IgD-negative memory B cell (primary cell): ENCODE data around the gene CAPG. TPM values are rescaled to one million over a fixed set of nuclear protein-coding genes. Genes with fewer than 3 reads are reported as not detected.

Experiments used
- H3K27ac Mint-ChIP-seq, 3 donors: one replicate each; pipeline ENCODE4 v1.8.0; 2020 to 2022; ENCODE audit warnings: mild to moderate bottlenecking in 3 of 3, mixed read lengths in 3 of 3, moderate library complexity in 1 of 3
- H3K27me3 Mint-ChIP-seq: one replicate; pipeline ENCODE4 v1.8.0; 2021; ENCODE audit warnings: mixed read lengths
- H3K36me3 Mint-ChIP-seq: one replicate; pipeline ENCODE4 v1.8.0; 2020; ENCODE audit warnings: mild to moderate bottlenecking, mixed read lengths
- H3K4me1 Mint-ChIP-seq, 3 donors: one replicate each; pipeline ENCODE4 v1.8.0; 2020 to 2022; ENCODE audit warnings: mixed read lengths in 3 of 3, mild to moderate bottlenecking in 1 of 3
- H3K4me3 Mint-ChIP-seq, 4 donors: one replicate each; pipeline ENCODE4 v1.8.0; 2020 to 2022; ENCODE audit warnings: mild to moderate bottlenecking in 4 of 4, mixed read lengths in 4 of 4, moderate library complexity in 3 of 4
- H3K9me3 Mint-ChIP-seq, 3 donors: one replicate each; pipeline ENCODE4 v1.8.0; 2020 to 2021; ENCODE audit warnings: mixed read lengths in 3 of 3, mild to moderate bottlenecking in 1 of 3
- polyA plus RNA-seq: library from polyadenylated mRNA; unstranded; fragments of 300-500 nt; fragmentation: Illumina TruSeq; gene quantifications from one replicate; pipeline ENCODE4 v1.2.3, GENCODE V29; 2021

Gene CAPG
- 542 TPM for polyA plus RNA-seq

- peak within 1 kb of the TSS; percentile 85 to 95 (median 94) for H3K27ac Mint-ChIP-seq
- H3K36me3 Mint-ChIP-seq: peaks cover 2% of the 10 kb centered on the region
- H3K4me3 Mint-ChIP-seq: peak within 1 kb of the TSS; percentile 87 to 95 (median 92)
- H3K9me3 Mint-ChIP-seq: no peaks in the 10 kb centered on the region
- H3K27me3 Mint-ChIP-seq: no peaks in the 10 kb centered on the region
- peaks cover 34 to 47% (median 36%) of the 10 kb centered on the region in 3 donors for H3K4me1 Mint-ChIP-seq
Observed at GRCh38 chr2:85409845-85410583, at the start of gene CAPG. Gene CAPG (minus strand): TSS chr2:85410366. CDS start chr2:85402145, 8,221 bp downstream.

- H3K4me3 Mint-ChIP-seq: no peak overlapping the region
- H3K9me3 Mint-ChIP-seq: peaks cover 0 to 2% (median 0%) of the 10 kb centered on the region in 3 donors
- H3K27me3 Mint-ChIP-seq: no peaks in the 10 kb centered on the region
- H3K36me3 Mint-ChIP-seq: peaks cover 3% of the 10 kb centered on the region
- H3K27ac Mint-ChIP-seq: no peak overlapping the region
- no peaks in the 10 kb centered on the region for H3K4me1 Mint-ChIP-seq
Observed at GRCh38 chr2:85459771-85460170, 49.6 kb upstream of the CAPG start.

GRCh38 chr2:85458601-85459563 is 48.7 kb upstream of the CAPG start:
- Mint-ChIP-seq H3K9me3 (peaks cover 0 to 3% (median 0%) of the 10 kb centered on the region in 3 donors), H3K27me3 (no peaks in the 10 kb centered on the region), H3K36me3 (peaks cover 3% of the 10 kb centered on the region), H3K4me3 (no peak overlapping the region), H3K4me1 (no peaks in the 10 kb centered on the region), H3K27ac (no peak overlapping the region)

- H3K27ac Mint-ChIP-seq: no peak overlapping the region
- peaks cover 0 to 3% (median 0%) of the 10 kb centered on the region in 3 donors for H3K9me3 Mint-ChIP-seq
- H3K4me1 Mint-ChIP-seq: no peaks in the 10 kb centered on the region
- no peaks in the 10 kb centered on the region for H3K27me3 Mint-ChIP-seq
- H3K4me3 Mint-ChIP-seq: no peak overlapping the region
- H3K36me3 Mint-ChIP-seq: peaks cover 3% of the 10 kb centered on the region
Observed at GRCh38 chr2:85457877-85458316, 47.7 kb upstream of the CAPG start.

- Mint-ChIP-seq H3K27me3 (no peaks in the 10 kb centered on the region), H3K4me1 (no peaks in the 10 kb centered on the region), H3K27ac (no peak overlapping the region)
Observed at GRCh38 chr2:85457043-85457442, 46.9 kb upstream of the CAPG start.

GRCh38 chr2:85455552-85456090 is 45.5 kb upstream of the CAPG start:
- no peak overlapping the region for H3K27ac Mint-ChIP-seq
- H3K36me3 Mint-ChIP-seq: peaks cover 3% of the 10 kb centered on the region
- no peak overlapping the region for H3K4me3 Mint-ChIP-seq
- H3K9me3 Mint-ChIP-seq: peaks cover 0 to 3% (median 0%) of the 10 kb centered on the region in 3 donors
- no peaks in the 10 kb centered on the region for H3K27me3 Mint-ChIP-seq
- H3K4me1 Mint-ChIP-seq: no peaks in the 10 kb centered on the region

More at GRCh38 chr2:85457043-85457442, 46.9 kb upstream of the CAPG start:
- H3K36me3 Mint-ChIP-seq: peaks cover 3% of the 10 kb centered on the region
- peaks cover 0 to 3% (median 0%) of the 10 kb centered on the region in 3 donors for H3K9me3 Mint-ChIP-seq
- no peak overlapping the region for H3K4me3 Mint-ChIP-seq

- Mint-ChIP-seq H3K36me3 (peaks cover 3% of the 10 kb centered on the region), H3K4me3 (no peak overlapping the region), H3K27me3 (peaks cover 2% of the 10 kb centered on the region), H3K27ac (no peak overlapping the region), H3K4me1 (peaks cover 0 to 2% (median 0%) of the 10 kb centered on the region in 3 donors), H3K9me3 (peaks cover 0 to 3% (median 0%) of the 10 kb centered on the region in 3 donors)
Observed at GRCh38 chr2:85453571-85453970, 43.4 kb upstream of the CAPG start.

GRCh38 chr2:85452237-85452636 is 42.1 kb upstream of the CAPG start:
- Mint-ChIP-seq H3K4me1 (peaks cover 0 to 2% (median 0%) of the 10 kb centered on the region in 3 donors), H3K27me3 (peaks cover 2% of the 10 kb centered on the region), H3K36me3 (peaks cover 3% of the 10 kb centered on the region), H3K27ac (no peak overlapping the region), H3K9me3 (peaks cover 0 to 3% (median 0%) of the 10 kb centered on the region in 3 donors), H3K4me3 (no peak overlapping the region)

GRCh38 chr2:85449214-85449588 is 39.0 kb upstream of the CAPG start:
- Mint-ChIP-seq H3K4me1 (peaks cover 0 to 2% (median 0%) of the 10 kb centered on the region in 3 donors), H3K27me3 (peaks cover 2% of the 10 kb centered on the region), H3K36me3 (no peaks in the 10 kb centered on the region), H3K4me3 (no peak overlapping the region), H3K9me3 (no peaks in the 10 kb centered on the region), H3K27ac (no peak overlapping the region)

GRCh38 chr2:85448461-85449213 is 38.5 kb upstream of the CAPG start:
- Mint-ChIP-seq H3K36me3 (no peaks in the 10 kb centered on the region), H3K27me3 (peaks cover 2% of the 10 kb centered on the region), H3K9me3 (no peaks in the 10 kb centered on the region), H3K4me3 (no peak overlapping the region), H3K4me1 (peaks cover 0 to 2% (median 0%) of the 10 kb centered on the region in 3 donors), H3K27ac (no peak overlapping the region)

GRCh38 chr2:85447222-85447585 is 37.0 kb upstream of the CAPG start:
- Mint-ChIP-seq H3K4me1 (peaks cover 0 to 2% (median 0%) of the 10 kb centered on the region in 3 donors), H3K27ac (no peak overlapping the region), H3K9me3 (no peaks in the 10 kb centered on the region), H3K27me3 (peaks cover 2% of the 10 kb centered on the region), H3K4me3 (no peak overlapping the region), H3K36me3 (no peaks in the 10 kb centered on the region)

- Mint-ChIP-seq H3K27ac (no peak overlapping the region), H3K36me3 (no peaks in the 10 kb centered on the region), H3K4me1 (peaks cover 0 to 2% (median 0%) of the 10 kb centered on the region in 3 donors), H3K4me3 (no peak overlapping the region), H3K9me3 (no peaks in the 10 kb centered on the region), H3K27me3 (peaks cover 2% of the 10 kb centered on the region)
Observed at GRCh38 chr2:85446296-85447221, 36.4 kb upstream of the CAPG start.
